ENCODE data around the gene SLC43A3. TPM values are rescaled to one million over a fixed set of nuclear protein-coding genes. Genes with fewer than 3 reads are reported as not detected.

SLC43A3 gene
- total and polyA plus RNA-seq, 3 donors from 2014 or later = 13.8 to 20.8 (median 13.9) TPM

DNA sequence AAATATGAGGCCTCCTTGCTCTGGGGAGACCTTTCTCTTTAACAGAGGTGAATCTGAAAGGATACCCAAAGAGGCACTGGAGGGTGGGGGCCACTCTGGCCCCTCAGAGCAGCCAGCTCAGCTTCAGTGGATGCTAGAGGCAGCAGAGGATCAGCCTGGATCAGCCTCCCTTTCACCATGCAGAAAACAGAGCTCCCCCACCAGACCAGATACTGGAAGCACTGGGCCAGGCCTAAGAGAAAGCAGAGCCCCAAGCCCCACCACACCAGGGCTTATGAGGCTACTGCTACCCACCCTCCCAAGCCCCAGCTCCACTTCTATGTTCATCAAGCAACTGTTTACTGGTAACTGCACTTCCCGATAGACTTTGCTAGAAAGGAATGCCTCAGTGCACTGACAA, 4.0 kb upstream of the SLC43A3 start:
- TF ChIP-seq POLR2A (IDR thresholded peaks at IDR 0.05) (no peak), CTCF (IDR thresholded peaks at IDR 0.05) (no peak)
- no peaks in the 10 kb centered on the region for H3K27me3 ChIP-seq
- no peaks in the 10 kb centered on the region for H3K36me3 ChIP-seq (ENCODE audit: low read depth, missing control alignments)
- DNase-seq = no peak
- intact Hi-C loops (cut with DNase I; ENCODE audit: low total_unique reads) = no loop called here
- no peak overlapping the region for H3K4me3 ChIP-seq
- peaks cover 20% of the 10 kb centered on the region for H3K4me1 ChIP-seq
- no peaks in the 10 kb centered on the region for H3K9me3 ChIP-seq
- no peak overlapping the region for H3K27ac ChIP-seq
- WGBS, 2 donors = 83 to 89% methylated on average over 1 of the region's 1 CpG

DNA sequence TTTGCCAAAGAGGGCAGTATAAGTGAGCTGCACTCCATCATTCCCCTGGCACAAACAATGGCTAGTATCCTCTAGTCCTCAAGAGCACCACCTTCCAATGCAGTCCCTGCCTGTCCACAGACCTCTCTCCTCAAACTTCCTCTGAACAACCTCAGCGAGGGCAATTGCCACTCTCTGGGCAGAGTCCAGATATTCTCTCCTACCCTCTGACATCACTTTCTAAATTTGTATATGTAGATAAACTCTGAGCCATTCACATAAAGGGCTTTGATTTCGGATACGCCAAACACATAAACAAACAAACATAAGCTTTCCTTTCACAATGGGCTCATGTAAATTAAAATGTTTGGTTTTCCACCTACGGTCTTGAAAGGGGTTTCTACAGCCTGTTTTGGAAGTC, 3.0 kb upstream of the SLC43A3 start:
- no peak for TF ChIP-seq CTCF (IDR thresholded peaks at IDR 0.05)
- TF ChIP-seq POLR2A (IDR thresholded peaks at IDR 0.05) = no peak
- Histone ChIP-seq H3K9me3 (no peaks in the 10 kb centered on the region), H3K27me3 (no peaks in the 10 kb centered on the region), H3K4me1 (peaks cover 30% of the 10 kb centered on the region), H3K4me3 (no peak overlapping the region), H3K27ac (no peak overlapping the region), H3K36me3 (ENCODE audit: low read depth, missing control alignments) (no peaks in the 10 kb centered on the region)
- 83 to 85% methylated on average over 4 of the region's 4 CpGs for WGBS, 2 donors
- intact Hi-C loops (cut with DNase I; ENCODE audit: low total_unique reads) = no loop called here
- no peak for DNase-seq

DNA sequence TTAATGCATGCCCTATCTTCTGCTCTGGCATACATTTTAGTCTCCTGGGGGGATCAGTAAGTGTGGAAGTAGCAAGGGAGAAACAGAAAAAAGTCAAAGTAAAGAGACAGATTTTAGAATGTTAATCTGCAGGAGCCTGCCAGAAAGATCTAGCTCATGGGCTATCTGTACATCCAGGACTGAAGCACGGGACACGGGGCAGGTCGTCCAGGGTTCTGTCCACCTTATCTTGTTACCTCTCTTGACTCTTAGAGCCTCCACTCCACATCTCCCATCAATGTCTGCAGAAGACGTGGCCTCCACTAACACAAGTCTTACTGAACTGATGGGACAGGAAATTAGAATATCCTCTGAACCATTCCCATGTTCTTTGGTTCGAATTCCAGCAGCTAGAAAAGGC, 1.7 kb upstream of the SLC43A3 start:
- Histone ChIP-seq H3K27ac (no peak overlapping the region), H3K4me1 (peaks cover 43% of the 10 kb centered on the region), H3K4me3 (no peak overlapping the region), H3K36me3 (ENCODE audit: low read depth, missing control alignments) (no peaks in the 10 kb centered on the region), H3K9me3 (no peaks in the 10 kb centered on the region), H3K27me3 (no peaks in the 10 kb centered on the region)
- no peak for DNase-seq
- no peak for TF ChIP-seq POLR2A (IDR thresholded peaks at IDR 0.05)
- no peak for TF ChIP-seq CTCF (IDR thresholded peaks at IDR 0.05)
- intact Hi-C loops (cut with DNase I; ENCODE audit: low total_unique reads) = no loop called here
- WGBS, 2 donors = 91 to 97% methylated on average over 5 of the region's 5 CpGs

GRCh38 chr11:57427727-57428082, 784 bp upstream of the SLC43A3 start:
- whole genome bisulfite sequencing, 2 donors = 33 to 44% methylated on average over 8 of the region's 8 CpGs
- Histone ChIP-seq H3K27ac (peak overlapping the region; percentile 93 to 95), H3K36me3 (ENCODE audit: low read depth, missing control alignments) (no peaks in the 10 kb centered on the region), H3K9me3 (no peaks in the 10 kb centered on the region), H3K4me3 (no peak overlapping the region), H3K27me3 (no peaks in the 10 kb centered on the region), H3K4me1 (peaks cover 45% of the 10 kb centered on the region)
- intact Hi-C loops (cut with DNase I; ENCODE audit: low total_unique reads) = no loop called here
- no peak for TF ChIP-seq CTCF (IDR thresholded peaks at IDR 0.05)
- DNase-seq = peak; percentile 79

GRCh38 chr11:57426439-57426928, 437 bp downstream of the SLC43A3 start:
- no peaks in the 10 kb centered on the region for H3K27me3 ChIP-seq
- intact Hi-C loops (cut with DNase I; ENCODE audit: low total_unique reads) = no loop called here
- H3K36me3 ChIP-seq (ENCODE audit: low read depth, missing control alignments) = no peaks in the 10 kb centered on the region
- no peaks in the 10 kb centered on the region for H3K9me3 ChIP-seq
- peak; percentile 69 for DNase-seq
- TF ChIP-seq CTCF (IDR thresholded peaks at IDR 0.05) (no peak), POLR2A (IDR thresholded peaks at IDR 0.05) (no peak)
- WGBS, 2 donors = 12 to 16% methylated on average over 16 of the region's 16 CpGs
- H3K27ac ChIP-seq = peak overlapping the region; percentile 93 to 95
- peak overlapping the region; percentile 55 to 69 for H3K4me3 ChIP-seq
- H3K4me1 ChIP-seq = peaks cover 49% of the 10 kb centered on the region

All from testis (tissue), 3 donors.